Mononuclear cell (primary cell): ENCODE measurements around the gene LAMA3. TPM values are rescaled to one million over a fixed set of nuclear protein-coding genes. Genes with fewer than 3 reads are reported as not detected.

Experiments
- H3K27me3 ChIP-seq: 2 replicates; pipeline ENCODE4 v1.6.0; 2011; ENCODE audit warnings: low read length, control low read depth; ENCODE audit not compliant: insufficient read depth
- H3K4me1 ChIP-seq: 2 replicates; pipeline ENCODE4 v1.5.1; 2011; ENCODE audit warnings: mild to moderate bottlenecking, low read length, control low read depth; ENCODE audit not compliant: insufficient read depth
- H3K4me3 ChIP-seq: 2 replicates; pipeline ENCODE4 v1.5.1; 2011; ENCODE audit warnings: mild to moderate bottlenecking, low read length, moderate library complexity
- H3K9me3 ChIP-seq: 2 replicates; pipeline ENCODE4 v1.5.1; 2011; ENCODE audit warnings: low read depth, mild to moderate bottlenecking, control low read depth, low read length
- total RNA-seq: library from RNA; depleted of rRNA; stranded (reverse); fragments of >200 nt; gene quantifications from one replicate; pipeline ENCODE4 v1.2.3, GENCODE V29; 2012

LAMA3 gene
- total RNA-seq, 1 donor = under 0.01 TPM

GRCh38 chr18:23877371-23877770 is 188.1 kb downstream of the LAMA3 start:
- no peaks in the 10 kb centered on the region for H3K27me3 ChIP-seq
- H3K4me3 ChIP-seq = no peak overlapping the region
- H3K9me3 ChIP-seq = no peaks in the 10 kb centered on the region
- peaks cover 6% of the 10 kb centered on the region for H3K4me1 ChIP-seq

- H3K4me3 ChIP-seq = no peak overlapping the region
- no peaks in the 10 kb centered on the region for H3K27me3 ChIP-seq
- H3K4me1 ChIP-seq = no peaks in the 10 kb centered on the region
- no peaks in the 10 kb centered on the region for H3K9me3 ChIP-seq
Observed at GRCh38 chr18:23878336-23878900, 189.2 kb downstream of the LAMA3 start.

GRCh38 chr18:23879126-23879525 is 189.9 kb downstream of the LAMA3 start:
- no peaks in the 10 kb centered on the region for H3K4me1 ChIP-seq
- no peaks in the 10 kb centered on the region for H3K27me3 ChIP-seq
- no peaks in the 10 kb centered on the region for H3K9me3 ChIP-seq
- no peak overlapping the region for H3K4me3 ChIP-seq

GRCh38 chr18:23879544-23879943 is 190.3 kb downstream of the LAMA3 start:
- H3K27me3 ChIP-seq = no peaks in the 10 kb centered on the region
- H3K4me1 ChIP-seq = no peaks in the 10 kb centered on the region
- no peak overlapping the region for H3K4me3 ChIP-seq
- H3K9me3 ChIP-seq = no peaks in the 10 kb centered on the region

- Histone ChIP-seq H3K4me1 (no peaks in the 10 kb centered on the region), H3K9me3 (no peaks in the 10 kb centered on the region), H3K27me3 (no peaks in the 10 kb centered on the region), H3K4me3 (no peak overlapping the region)
Observed at GRCh38 chr18:23879966-23880565, 190.8 kb downstream of the LAMA3 start.

GRCh38 chr18:23880931-23881617 is 191.8 kb downstream of the LAMA3 start:
- Histone ChIP-seq H3K4me1 (no peaks in the 10 kb centered on the region), H3K27me3 (no peaks in the 10 kb centered on the region), H3K4me3 (no peak overlapping the region), H3K9me3 (no peaks in the 10 kb centered on the region)

GRCh38 chr18:23881778-23882177 is 192.5 kb downstream of the LAMA3 start:
- H3K4me1 ChIP-seq = no peaks in the 10 kb centered on the region
- H3K27me3 ChIP-seq = no peaks in the 10 kb centered on the region
- H3K4me3 ChIP-seq = no peak overlapping the region
- H3K9me3 ChIP-seq = no peaks in the 10 kb centered on the region

GRCh38 chr18:23882616-23883276 is 193.5 kb downstream of the LAMA3 start:
- H3K4me3 ChIP-seq = no peak overlapping the region
- no peaks in the 10 kb centered on the region for H3K27me3 ChIP-seq
- no peaks in the 10 kb centered on the region for H3K9me3 ChIP-seq
- no peaks in the 10 kb centered on the region for H3K4me1 ChIP-seq

- Histone ChIP-seq H3K4me3 (no peak overlapping the region), H3K9me3 (no peaks in the 10 kb centered on the region), H3K4me1 (no peaks in the 10 kb centered on the region), H3K27me3 (no peaks in the 10 kb centered on the region)
Observed at GRCh38 chr18:23883277-23883790, 194.1 kb downstream of the LAMA3 start.

- Histone ChIP-seq H3K4me3 (no peak overlapping the region), H3K27me3 (no peaks in the 10 kb centered on the region), H3K4me1 (no peaks in the 10 kb centered on the region), H3K9me3 (no peaks in the 10 kb centered on the region)
Observed at GRCh38 chr18:23884681-23885375, 195.6 kb downstream of the LAMA3 start.

- H3K4me3 ChIP-seq = no peak overlapping the region
Observed at GRCh38 chr18:23885750-23886149, 196.5 kb downstream of the LAMA3 start.

GRCh38 chr18:23887035-23887434 is 197.8 kb downstream of the LAMA3 start:
- no peaks in the 10 kb centered on the region for H3K27me3 ChIP-seq
- no peaks in the 10 kb centered on the region for H3K4me1 ChIP-seq
- H3K4me3 ChIP-seq = no peak overlapping the region
- H3K9me3 ChIP-seq = no peaks in the 10 kb centered on the region

More at GRCh38 chr18:23885750-23886149, 196.5 kb downstream of the LAMA3 start:
- H3K9me3 ChIP-seq = no peaks in the 10 kb centered on the region
- H3K27me3 ChIP-seq = no peaks in the 10 kb centered on the region
- H3K4me1 ChIP-seq = no peaks in the 10 kb centered on the region

- Histone ChIP-seq H3K9me3 (no peaks in the 10 kb centered on the region), H3K27me3 (no peaks in the 10 kb centered on the region), H3K4me1 (no peaks in the 10 kb centered on the region), H3K4me3 (no peak overlapping the region)
Observed at GRCh38 chr18:23887493-23887892, 198.2 kb downstream of the LAMA3 start.

- Histone ChIP-seq H3K9me3 (no peaks in the 10 kb centered on the region), H3K4me3 (no peak overlapping the region), H3K4me1 (no peaks in the 10 kb centered on the region), H3K27me3 (no peaks in the 10 kb centered on the region)
Observed at GRCh38 chr18:23888881-23889280, 199.6 kb downstream of the LAMA3 start.

- H3K4me3 ChIP-seq = no peak overlapping the region
- no peaks in the 10 kb centered on the region for H3K4me1 ChIP-seq
- H3K27me3 ChIP-seq = no peaks in the 10 kb centered on the region
- no peaks in the 10 kb centered on the region for H3K9me3 ChIP-seq
Observed at GRCh38 chr18:23889907-23890306, 200.7 kb downstream of the LAMA3 start.
